ENCODE measurements around the gene CCSAP. TPM values are rescaled to one million over a fixed set of nuclear protein-coding genes. Genes with fewer than 3 reads are reported as not detected.

CCSAP gene
- polyA plus RNA-seq, 1 of the 3 experiments (the other 2 are of a cell fraction): 1.8 TPM

DNA sequence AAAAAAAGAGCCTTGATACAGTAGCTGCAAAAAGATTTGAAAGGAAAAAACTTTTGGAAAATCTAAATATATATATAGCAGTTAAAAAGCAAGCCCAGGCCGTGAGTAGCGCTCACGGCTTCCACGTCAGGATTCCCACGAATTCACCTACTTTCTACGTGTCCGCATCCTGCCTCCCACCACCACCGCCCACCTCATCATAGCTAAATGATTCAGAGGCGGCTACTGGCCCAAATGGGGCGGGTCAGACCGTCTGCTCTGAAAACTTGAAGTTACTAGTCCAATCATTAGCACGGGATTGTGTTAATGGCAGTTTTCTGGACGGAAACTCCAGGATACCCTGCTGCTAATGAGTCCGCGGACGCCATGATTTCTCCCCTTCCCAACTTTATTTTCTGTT lies 1.3 kb upstream of the CCSAP start (continued):
- TF ChIP-seq, protein P1, sequence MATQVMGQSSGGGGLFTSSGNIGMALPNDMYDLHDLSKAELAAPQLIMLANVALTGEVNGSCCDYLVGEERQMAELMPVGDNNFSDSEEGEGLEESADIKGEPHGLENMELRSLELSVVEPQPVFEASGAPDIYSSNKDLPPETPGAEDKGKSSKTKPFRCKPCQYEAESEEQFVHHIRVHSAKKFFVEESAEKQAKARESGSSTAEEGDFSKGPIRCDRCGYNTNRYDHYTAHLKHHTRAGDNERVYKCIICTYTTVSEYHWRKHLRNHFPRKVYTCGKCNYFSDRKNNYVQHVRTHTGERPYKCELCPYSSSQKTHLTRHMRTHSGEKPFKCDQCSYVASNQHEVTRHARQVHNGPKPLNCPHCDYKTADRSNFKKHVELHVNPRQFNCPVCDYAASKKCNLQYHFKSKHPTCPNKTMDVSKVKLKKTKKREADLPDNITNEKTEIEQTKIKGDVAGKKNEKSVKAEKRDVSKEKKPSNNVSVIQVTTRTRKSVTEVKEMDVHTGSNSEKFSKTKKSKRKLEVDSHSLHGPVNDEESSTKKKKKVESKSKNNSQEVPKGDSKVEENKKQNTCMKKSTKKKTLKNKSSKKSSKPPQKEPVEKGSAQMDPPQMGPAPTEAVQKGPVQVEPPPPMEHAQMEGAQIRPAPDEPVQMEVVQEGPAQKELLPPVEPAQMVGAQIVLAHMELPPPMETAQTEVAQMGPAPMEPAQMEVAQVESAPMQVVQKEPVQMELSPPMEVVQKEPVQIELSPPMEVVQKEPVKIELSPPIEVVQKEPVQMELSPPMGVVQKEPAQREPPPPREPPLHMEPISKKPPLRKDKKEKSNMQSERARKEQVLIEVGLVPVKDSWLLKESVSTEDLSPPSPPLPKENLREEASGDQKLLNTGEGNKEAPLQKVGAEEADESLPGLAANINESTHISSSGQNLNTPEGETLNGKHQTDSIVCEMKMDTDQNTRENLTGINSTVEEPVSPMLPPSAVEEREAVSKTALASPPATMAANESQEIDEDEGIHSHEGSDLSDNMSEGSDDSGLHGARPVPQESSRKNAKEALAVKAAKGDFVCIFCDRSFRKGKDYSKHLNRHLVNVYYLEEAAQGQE (IDR thresholded peaks at IDR 0.05; ENCODE audit: low read depth, low read length): no peak
- TF ChIP-seq RCOR1 (IDR thresholded peaks at IDR 0.05; ENCODE audit: low read length) (no peak), NRF1 (IDR thresholded peaks at IDR 0.05; ENCODE audit: low read depth, low read length) (no peak), TEAD4 (IDR thresholded peaks at IDR 0.05; ENCODE audit: borderline replicate concordance, insufficient read depth) (no peak), IRF3 (IDR thresholded peaks at IDR 0.05; ENCODE audit: low read depth, low read length) (no peak)
- TF ChIP-seq, protein P2, sequence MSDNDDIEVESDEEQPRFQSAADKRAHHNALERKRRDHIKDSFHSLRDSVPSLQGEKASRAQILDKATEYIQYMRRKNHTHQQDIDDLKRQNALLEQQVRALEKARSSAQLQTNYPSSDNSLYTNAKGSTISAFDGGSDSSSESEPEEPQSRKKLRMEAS (IDR thresholded peaks at IDR 0.05; ENCODE audit: low read depth): no peak

DNA sequence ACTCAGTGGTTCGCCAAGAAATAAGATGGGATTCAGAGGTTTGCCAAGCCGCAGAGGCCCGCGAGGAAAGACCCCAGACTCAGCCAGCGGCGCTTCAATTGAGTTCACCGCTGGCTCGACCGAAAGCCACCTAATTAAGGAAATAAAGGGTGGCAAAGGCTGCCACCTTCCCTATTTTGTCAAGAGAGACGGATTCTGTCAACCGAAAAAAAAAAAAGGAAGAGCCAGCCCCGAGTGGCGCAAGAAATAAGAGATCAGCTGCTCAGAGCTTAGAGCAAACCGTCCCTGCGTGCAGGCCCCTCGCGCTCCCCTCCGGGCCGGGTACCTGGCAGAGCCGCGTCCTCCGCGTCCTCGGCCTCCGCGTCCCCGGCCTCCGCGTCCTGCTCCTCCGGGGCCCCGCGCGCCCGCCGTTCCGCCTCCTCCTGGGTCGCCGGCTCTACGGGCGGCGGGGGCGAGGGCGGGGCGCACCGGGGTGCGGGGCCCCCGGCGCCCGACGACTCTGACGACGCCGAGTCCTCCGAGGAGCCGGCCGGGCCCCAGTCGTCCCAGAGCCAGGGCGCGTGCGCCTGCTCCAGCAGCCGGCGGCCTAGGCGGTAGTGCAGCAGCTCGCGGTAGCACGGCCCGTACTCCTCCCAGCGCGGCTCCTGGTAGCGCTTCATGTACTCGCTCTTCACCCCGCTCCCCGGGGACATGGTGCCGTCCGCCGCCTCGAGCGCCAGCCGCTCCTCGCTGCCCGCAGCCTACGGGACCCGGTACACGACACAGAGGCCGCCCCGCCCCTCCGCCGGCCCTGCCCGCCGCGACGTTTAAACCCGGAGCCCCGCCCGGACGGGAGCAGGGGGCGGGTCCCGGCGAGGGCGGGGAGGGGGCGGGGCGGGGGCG lies 832 bp downstream of the CCSAP start:
- Histone ChIP-seq H3F3A (replicated peaks; ENCODE audit: insufficient read depth) (peaks cover 7% of the 10 kb centered on the region), H3K9me3 (no peaks in the 10 kb centered on the region), H2AFZ (ENCODE audit: low read depth) (peak overlapping the region; percentile 75), H3K36me3 (replicated peaks in 1 of 2; ENCODE audit: control insufficient read depth in 1 of 2, insufficient read depth in 2 of 2, low read length in 1 of 2) (no peaks in the 10 kb centered on the region), H3K79me2 (ENCODE audit: insufficient read depth) (peaks cover 46% of the 10 kb centered on the region), H3K4me2 (peak overlapping the region; percentile 92), H3K27ac (ENCODE audit: low read depth in 2 of 2, low read length in 1 of 2) (peak overlapping the region; percentile 56 to 72; a peak in 3 of 4 replicates), H3K9ac (peak overlapping the region; percentile 72), H3K9me2 (no peaks in the 10 kb centered on the region), H3K4me1 (ENCODE audit: control insufficient read depth in 1 of 2, insufficient read depth in 2 of 2, low read depth in 1 of 2, low read length in 1 of 2) (peaks cover 5 to 12% of the 10 kb centered on the region in 2 experiments; a peak in 3 of 4 replicates), H3K27me3 (ENCODE audit: insufficient read depth) (no peaks in the 10 kb centered on the region; the same call in 1 of the 2 replicates), H4K20me1 (ENCODE audit: insufficient read depth) (no peaks in the 10 kb centered on the region), H3K4me3 (ENCODE audit: low read depth in 2 of 2, low read length in 1 of 2) (peak overlapping the region; percentile 79 to 85)
- CTCF ChIA-PET: interaction anchor here (0.6 to 1.9 kb wide), 3 partner anchors 46 to 1650 kb away, joined by 3 to 5 read pairs (median 4); no protein-coding TSS in a partner anchor
- POLR2A ChIA-PET: interaction anchor here (1.2 to 1.7 kb wide), 2 partner anchors 69 to 607 kb away, joined by 3 to 9 read pairs; partner anchors contain the start of gene RHOU
- DNase-seq: peak; percentile 98
- TF ChIP-seq, protein P1 (IDR thresholded peaks at IDR 0.05; ENCODE audit: low read depth, low read length): no peak
- TF ChIP-seq RCOR1 (IDR thresholded peaks at IDR 0.05; ENCODE audit: low read length): 0 out of 2 replicates have a peak, but pooled peaks have one; percentile 2
- peak; percentile 77 for TF ChIP-seq MXI1 (IDR thresholded peaks at IDR 0.05; ENCODE audit: low read depth, low read length)
- TF ChIP-seq, protein P3, sequence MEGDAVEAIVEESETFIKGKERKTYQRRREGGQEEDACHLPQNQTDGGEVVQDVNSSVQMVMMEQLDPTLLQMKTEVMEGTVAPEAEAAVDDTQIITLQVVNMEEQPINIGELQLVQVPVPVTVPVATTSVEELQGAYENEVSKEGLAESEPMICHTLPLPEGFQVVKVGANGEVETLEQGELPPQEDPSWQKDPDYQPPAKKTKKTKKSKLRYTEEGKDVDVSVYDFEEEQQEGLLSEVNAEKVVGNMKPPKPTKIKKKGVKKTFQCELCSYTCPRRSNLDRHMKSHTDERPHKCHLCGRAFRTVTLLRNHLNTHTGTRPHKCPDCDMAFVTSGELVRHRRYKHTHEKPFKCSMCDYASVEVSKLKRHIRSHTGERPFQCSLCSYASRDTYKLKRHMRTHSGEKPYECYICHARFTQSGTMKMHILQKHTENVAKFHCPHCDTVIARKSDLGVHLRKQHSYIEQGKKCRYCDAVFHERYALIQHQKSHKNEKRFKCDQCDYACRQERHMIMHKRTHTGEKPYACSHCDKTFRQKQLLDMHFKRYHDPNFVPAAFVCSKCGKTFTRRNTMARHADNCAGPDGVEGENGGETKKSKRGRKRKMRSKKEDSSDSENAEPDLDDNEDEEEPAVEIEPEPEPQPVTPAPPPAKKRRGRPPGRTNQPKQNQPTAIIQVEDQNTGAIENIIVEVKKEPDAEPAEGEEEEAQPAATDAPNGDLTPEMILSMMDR (IDR thresholded peaks at IDR 0.05): no peak
- TF ChIP-seq NRF1 (IDR thresholded peaks at IDR 0.05; ENCODE audit: low read depth, low read length): peak; percentile 58; the same call in 1 of the 2 replicates
- 0 out of 2 replicates have a peak, but pooled peaks have one; percentile 58 for TF ChIP-seq SIN3A (IDR thresholded peaks at IDR 0.05; ENCODE audit: borderline replicate concordance, low read depth, low read length)
- TF ChIP-seq, protein P2 (IDR thresholded peaks at IDR 0.05; ENCODE audit: low read depth): 0 out of 2 replicates have a peak, but pooled peaks have one; percentile 28
- TF ChIP-seq TAF1 (IDR thresholded peaks at IDR 0.05; ENCODE audit: borderline replicate concordance, low read depth, low read length): peak; percentile 52; the same call in 1 of the 2 replicates
- WGBS (ENCODE audit: low lambda C conversion rate): 1% methylated on average over 27 of the region's 103 CpGs
